IMR-90 (cell line): ENCODE measurements around the gene DMD.

Experiments
- BHLHE40 ChIP-seq: fragments of 150-350 bp; IDR thresholded peaks from 2 replicates; pipeline ENCODE4 v1.6.1; 2016; ENCODE audit warnings: mild to moderate bottlenecking, low read depth, low read length
- CEBPB ChIP-seq: IDR thresholded peaks from 2 replicates; pipeline ENCODE4 v1.6.1; 2012; ENCODE audit warnings: low read depth, low read length, improper control_type of control experiment
- CHD1 ChIP-seq: IDR thresholded peaks from 2 replicates; pipeline ENCODE4 v1.6.1; 2012; ENCODE audit warnings: low read depth, low read length, improper control_type of control experiment
- CTCF ChIP-seq: conservative IDR thresholded peaks from 2 replicates; pipeline ENCODE4 v1.5.1; 2012; ENCODE audit warnings: mild to moderate bottlenecking, low read depth, low read length, improper control_type of control experiment
- ELK1 ChIP-seq: fragments of 150-350 bp; IDR thresholded peaks from 2 replicates; pipeline ENCODE4 v1.6.1; 2016; ENCODE audit warnings: low read depth, mild to moderate bottlenecking, low read length, moderate library complexity, borderline replicate concordance
- FOS ChIP-seq: fragments of 150-350 bp; IDR thresholded peaks from 2 replicates; pipeline ENCODE4 v1.6.1; 2016; ENCODE audit warnings: low read depth, low read length
- MXI1 ChIP-seq: IDR thresholded peaks from 2 replicates; pipeline ENCODE4 v1.6.1; 2012; ENCODE audit warnings: low read depth, mild to moderate bottlenecking, low read length, moderate library complexity, borderline replicate concordance
- NFE2L2 ChIP-seq: fragments of 150-350 bp; IDR thresholded peaks from 2 replicates; pipeline ENCODE4 v1.6.1; 2016; ENCODE audit warnings: low read depth, mild to moderate bottlenecking, low read length
- POLR2A ChIP-seq: IDR thresholded peaks from 2 replicates; pipeline ENCODE4 v1.6.1; 2012; ENCODE audit warnings: mild to moderate bottlenecking, low read depth, low read length
- RAD21 ChIP-seq: IDR thresholded peaks from 2 replicates; pipeline ENCODE4 v1.6.1; 2012; ENCODE audit warnings: low read length, improper control_type of control experiment
- RCOR1 ChIP-seq: IDR thresholded peaks from 2 replicates; pipeline ENCODE4 v1.6.1; 2012; ENCODE audit warnings: mild to moderate bottlenecking, low read length, improper control_type of control experiment; ENCODE audit not compliant: insufficient replicate concordance
- SMC3 ChIP-seq: fragments of 150-350 bp; IDR thresholded peaks from 2 replicates; pipeline ENCODE4 v1.6.1; 2016; ENCODE audit warnings: low read depth, mild to moderate bottlenecking, antibody characterized with exemption, low read length, moderate library complexity
- USF2 ChIP-seq: fragments of 150-350 bp; IDR thresholded peaks from 2 replicates; pipeline ENCODE4 v1.6.1; 2017; ENCODE audit warnings: mild to moderate bottlenecking, antibody characterized with exemption, low read length, low read depth

- TF ChIP-seq CTCF, result no peak
- TF ChIP-seq BHLHE40, result no peak
- no peak for TF ChIP-seq POLR2A
- no peak for TF ChIP-seq RAD21
- no peak for TF ChIP-seq FOS
- TF ChIP-seq ELK1, result no peak
- no peak for TF ChIP-seq USF2
- TF ChIP-seq NFE2L2, result no peak
- TF ChIP-seq MXI1, result no peak
- no peak for TF ChIP-seq RCOR1
- TF ChIP-seq SMC3, result no peak
- TF ChIP-seq CHD1, result no peak
- no peak for TF ChIP-seq CEBPB
These were observed 1856.0 kb downstream of the DMD start for GRCh38 chrX:31355206-31355955.
